Testis (tissue), 2 donors: Measurements from ENCODE around the gene UBE2E2.

Experiments used
- CTCF ChIP-seq, 3 experiments: fragments of 450-650 bp in 2 of 3; fragments of 200-600 bp in 1 of 3; sonication (generic) in 1 of 3; IDR thresholded peaks; one replicate each; pipeline ENCODE4 v1.5.1; 2016 to 2019; ENCODE audit warnings: antibody characterized with exemption in 3 of 3, mild to moderate bottlenecking in 2 of 3, moderate library complexity in 1 of 3
- POLR2A ChIP-seq: fragments of 450-650 bp; IDR thresholded peaks from one replicate; pipeline ENCODE4 v1.6.1; 2017; ENCODE audit warnings: antibody characterized with exemption, mild to moderate bottlenecking, moderate library complexity

DNA sequence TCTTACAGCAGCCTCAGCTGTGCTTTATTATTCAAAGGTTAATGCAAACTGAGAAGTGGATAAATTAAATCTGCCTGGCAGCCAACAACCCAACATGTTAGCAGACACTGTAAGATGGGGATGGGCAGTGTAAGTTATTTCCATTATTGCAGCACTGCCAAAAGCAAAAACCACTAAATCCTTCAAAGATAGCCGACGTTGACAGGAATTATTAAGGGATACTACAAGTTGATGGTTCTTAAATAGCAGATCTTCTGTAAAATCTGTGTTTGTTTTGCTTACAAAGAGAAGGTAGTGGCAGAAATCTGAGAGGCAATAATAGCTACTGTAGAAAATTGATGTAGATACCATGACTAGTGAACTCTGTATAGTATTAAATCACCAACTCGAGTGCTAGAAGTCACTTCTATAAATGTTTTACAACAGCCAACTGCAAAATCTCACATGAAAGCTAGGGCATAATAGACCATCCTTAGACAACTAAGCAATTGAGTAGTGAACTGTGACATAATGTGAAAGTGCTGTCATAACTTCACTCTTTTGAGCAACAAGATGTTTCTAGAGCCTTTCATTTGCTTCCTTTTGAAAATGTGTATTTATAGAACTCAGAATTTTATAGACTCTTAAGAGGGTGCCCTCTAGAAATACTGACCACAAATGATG, 278.6 kb downstream of the UBE2E2 start:
- no peak for TF ChIP-seq CTCF (IDR thresholded peaks at IDR 0.05)
- TF ChIP-seq POLR2A, result no peak
